ENCODE data around the gene PHLPP2.
A peak's percentile ranks its signal among the peaks of the same experiment; 100 is the strongest.

Gene PHLPP2

GRCh38 chr16:71669926-71670536, 54.5 kb downstream of the PHLPP2 start:
- DNase-seq = no peak

GRCh38 chr16:71666928-71667707, 57.4 kb downstream of the PHLPP2 start:
- DNase-seq = no peak

- no peak for DNase-seq
Observed at GRCh38 chr16:71666264-71666663, 58.2 kb downstream of the PHLPP2 start.

GRCh38 chr16:71659471-71659870, 65.0 kb downstream of the PHLPP2 start:
- DNase-seq = no peak

- peak; percentile 29 for DNase-seq
Observed at GRCh38 chr16:71658771-71659170, 65.7 kb downstream of the PHLPP2 start.

GRCh38 chr16:71649704-71650103, 74.8 kb downstream of the PHLPP2 start:
- no peak for DNase-seq

- no peak for DNase-seq
Observed at GRCh38 chr16:71648921-71649320, 75.6 kb downstream of the PHLPP2 start.

GRCh38 chr16:71648162-71648561, 76.3 kb downstream of the PHLPP2 start:
- DNase-seq = no peak

GRCh38 chr16:71647391-71647790, 77.1 kb downstream of the PHLPP2 start:
- DNase-seq = no peak

GRCh38 chr16:71645450-71645849, 79.1 kb downstream of the PHLPP2 start:
- no peak for DNase-seq

- no peak for DNase-seq
Observed at GRCh38 chr16:71637398-71637797, 87.1 kb downstream of the PHLPP2 start.

GRCh38 chr16:71635632-71636031, 88.9 kb downstream of the PHLPP2 start:
- DNase-seq = no peak

GRCh38 chr16:71631776-71632175, 92.7 kb downstream of the PHLPP2 start:
- no peak for DNase-seq

GRCh38 chr16:71630808-71631207, 93.7 kb downstream of the PHLPP2 start:
- no peak for DNase-seq

- no peak for DNase-seq
Observed at GRCh38 chr16:71629278-71630016, 95.1 kb downstream of the PHLPP2 start.

- no peak for DNase-seq
Observed at GRCh38 chr16:71628810-71629209, 95.7 kb downstream of the PHLPP2 start.

- DNase-seq = no peak
Observed at GRCh38 chr16:71627731-71628181, 96.7 kb downstream of the PHLPP2 start.

GRCh38 chr16:71626858-71627213, 97.7 kb downstream of the PHLPP2 start:
- DNase-seq = no peak

GRCh38 chr16:71626018-71626857, 98.3 kb downstream of the PHLPP2 start, which contains the start of gene MARVELD3:
TSS of gene MARVELD3 (plus strand) at chr16:71626184. CDS start at chr16:71626230, 46 bp downstream.
- no peak for DNase-seq

- no peak for DNase-seq
Observed at GRCh38 chr16:71625113-71625850, 99.2 kb downstream of the PHLPP2 start.

- no peak for DNase-seq
Observed at GRCh38 chr16:71623597-71623996, 100.9 kb downstream of the PHLPP2 start.

- no peak for DNase-seq
Observed at GRCh38 chr16:71622088-71622487, 102.4 kb downstream of the PHLPP2 start.
